CD8-positive, alpha-beta memory T cell (primary cell): ENCODE measurements around the gene HPS6. TPM values are rescaled to one million over a fixed set of nuclear protein-coding genes. Genes with fewer than 3 reads are reported as not detected.

Source experiments
- CTCF ChIA-PET: fragments of 350-600 bp; sonication (Branson Sonifier 250); formaldehyde crosslinking; loops from one replicate; lab custom pipeline; 2021; ENCODE audit warnings: antibody characterized with exemption; lab: Charles Lee
- POLR2A ChIA-PET: fragments of 350-600 bp; sonication (Branson Sonifier 250); formaldehyde crosslinking; loops from one replicate; lab custom pipeline; 2021; ENCODE audit warnings: antibody characterized with exemption; lab: Charles Lee
- DNase-seq, 5 donors: peaks; one replicate each; pipeline versions ENCODE4 v3.0.0 to v3.0.0-alpha.2; 2020 to 2022; ENCODE audit warnings: mixed read lengths in 1 of 5
- H3K27ac ChIP-seq: one replicate; pipeline ENCODE4 v1.7.0; 2013; ENCODE audit warnings: low read depth, mild to moderate bottlenecking, low read length, moderate library complexity
- H3K27me3 ChIP-seq: 2 replicates; pipeline ENCODE4 v1.7.0; 2013; ENCODE audit warnings: low read length, mild to moderate bottlenecking; ENCODE audit not compliant: insufficient read depth, poor library complexity, severe bottlenecking
- H3K36me3 ChIP-seq: 2 replicates; pipeline ENCODE4 v1.7.0; 2013; ENCODE audit warnings: mild to moderate bottlenecking, low read length, moderate library complexity; ENCODE audit not compliant: insufficient read depth
- H3K4me1 ChIP-seq: 2 replicates; pipeline ENCODE4 v1.7.0; 2013; ENCODE audit warnings: mild to moderate bottlenecking, low read length, moderate library complexity; ENCODE audit not compliant: insufficient read depth
- H3K4me3 ChIP-seq: 2 replicates; pipeline ENCODE4 v1.7.0; 2013; ENCODE audit warnings: mild to moderate bottlenecking, low read length
- H3K9me3 ChIP-seq: 2 replicates; pipeline ENCODE4 v1.7.0; 2013; ENCODE audit warnings: mild to moderate bottlenecking, low read length
- H3K27ac Mint-ChIP-seq, 8 donors: one replicate each; pipeline ENCODE4 v1.8.0; 2020 to 2021; ENCODE audit warnings: mixed read lengths in 8 of 8, mild to moderate bottlenecking in 6 of 8, inconsistent platforms in 3 of 8, moderate library complexity in 3 of 8
- H3K27me3 Mint-ChIP-seq, 2 donors: one replicate each; pipeline ENCODE4 v1.8.0; 2020 to 2021; ENCODE audit warnings: mixed read lengths in 2 of 2, mild to moderate bottlenecking in 1 of 2, moderate library complexity in 1 of 2
- H3K36me3 Mint-ChIP-seq, 3 donors: one replicate each; pipeline ENCODE4 v1.8.0; 2020 to 2021; ENCODE audit warnings: mixed read lengths in 3 of 3, inconsistent platforms in 1 of 3, mild to moderate bottlenecking in 1 of 3
- H3K4me1 Mint-ChIP-seq, 3 donors: one replicate each; pipeline ENCODE4 v1.8.0; 2020 to 2021; ENCODE audit warnings: mixed read lengths in 3 of 3, inconsistent platforms in 1 of 3, mild to moderate bottlenecking in 1 of 3
- H3K4me3 Mint-ChIP-seq, 7 donors: one replicate each; pipeline ENCODE4 v1.8.0; 2020 to 2021; ENCODE audit warnings: mixed read lengths in 7 of 7, mild to moderate bottlenecking in 6 of 7, moderate library complexity in 4 of 7, inconsistent platforms in 2 of 7
- H3K9me3 Mint-ChIP-seq, 5 donors: one replicate each; pipeline ENCODE4 v1.8.0; 2020 to 2022; ENCODE audit warnings: mixed read lengths in 5 of 5, mild to moderate bottlenecking in 3 of 5, moderate library complexity in 2 of 5, inconsistent platforms in 1 of 5
- polyA plus RNA-seq: library from polyadenylated mRNA; unstranded; fragments of 300-500 nt; fragmentation: Illumina TruSeq; gene quantifications from one replicate; pipeline ENCODE4 v1.2.3, GENCODE V29; 2021
- total RNA-seq, 2 experiments: library from RNA; stranded (reverse); gene quantifications; one replicate each; pipeline ENCODE4 v1.2.3, GENCODE V29; 2021

Gene HPS6
- total and polyA plus RNA-seq, 3 experiments from 2014 or later, result 25.3 to 30.4 (median 27.0) TPM

DNA sequence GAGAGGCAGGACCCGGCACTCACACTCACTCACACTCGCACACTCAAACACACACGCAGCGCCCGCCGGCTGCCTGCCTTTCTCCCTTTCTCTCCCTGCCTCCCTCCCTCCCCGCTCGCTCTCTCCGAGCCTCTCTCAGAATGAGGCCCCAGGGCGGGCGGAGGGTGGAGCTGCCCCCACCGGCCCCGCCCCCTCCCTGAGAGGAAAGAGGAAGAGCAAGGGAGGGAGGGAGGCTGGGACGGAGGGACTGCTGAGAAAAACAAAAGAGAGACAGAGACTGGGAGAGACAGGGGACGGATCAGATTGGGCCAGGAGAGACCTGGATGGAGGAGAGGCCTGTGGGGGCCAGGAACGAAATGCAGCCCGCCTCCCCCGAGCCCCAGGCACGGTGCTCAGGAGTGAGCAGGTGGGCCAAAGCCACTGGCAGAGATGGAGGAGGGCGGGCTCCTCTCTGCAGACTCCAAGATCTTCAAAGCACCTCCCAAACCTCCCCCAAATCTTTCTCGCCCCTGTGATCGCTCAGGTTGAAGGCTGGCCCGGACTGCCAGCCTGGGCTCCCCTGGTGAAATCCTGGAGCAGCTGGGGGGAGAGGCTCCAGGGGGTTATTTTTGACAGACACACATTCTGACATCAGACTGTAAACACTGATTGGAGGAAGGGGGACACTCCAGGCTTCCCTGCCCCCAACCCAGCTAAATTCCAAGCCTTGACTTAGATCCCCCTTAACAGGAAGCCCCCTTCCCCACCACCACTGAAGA is 49.9 kb downstream of the HPS6 start:
- no peaks in the 10 kb centered on the region for H3K9me3 ChIP-seq
- Mint-ChIP-seq H3K27me3 (no peaks in the 10 kb centered on the region), H3K9me3 (no peaks in the 10 kb centered on the region), H3K4me1 (peaks cover 66 to 79% (median 67%) of the 10 kb centered on the region in 3 donors), H3K4me3 (peak overlapping the region; percentile 86 to 97 (median 91)), H3K27ac (peak overlapping the region; percentile 84 to 98 (median 92)), H3K36me3 (peaks cover 2 to 28% (median 4%) of the 10 kb centered on the region in 3 donors)
- DNase-seq, result peak; percentile 67 to 85 (median 79)
- H3K27me3 ChIP-seq, result no peaks in the 10 kb centered on the region
- peaks cover 16% of the 10 kb centered on the region for H3K36me3 ChIP-seq
- H3K27ac ChIP-seq, result peak overlapping the region; percentile 48
- ChIA-PET CTCF (interaction anchor here (0.9 to 3.6 kb wide), 5 partner anchors 13 to 54 kb away, joined by 3 to 19 read pairs (median 6); partner anchors contain the start of genes NOLC1 and PPRC1), POLR2A (interaction anchor here (1.9 kb wide), 1 partner anchor 60 kb away, joined by 5 read pairs; the partner anchor contains the start of gene ARMH3)
- H3K4me3 ChIP-seq, result peak overlapping the region; percentile 73
- peaks cover 72% of the 10 kb centered on the region for H3K4me1 ChIP-seq

DNA sequence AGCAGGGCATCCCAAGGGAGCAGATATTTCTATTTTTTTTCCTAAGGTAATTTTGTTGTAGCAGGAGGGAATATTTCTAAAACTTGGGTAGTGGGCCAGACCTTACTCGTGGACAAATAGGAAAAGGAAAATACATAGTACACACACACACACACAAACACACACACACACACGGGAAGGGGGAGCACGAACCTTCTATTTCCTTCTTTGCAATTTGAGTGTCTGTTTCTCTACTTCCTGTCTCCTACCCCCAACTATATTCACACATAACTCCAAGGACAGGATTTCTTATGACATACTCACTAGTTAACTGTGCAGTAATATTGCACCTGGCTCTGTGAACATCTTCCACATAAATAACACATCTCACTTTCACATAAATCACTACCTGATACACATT is 50.6 kb downstream of the HPS6 start:
- Histone ChIP-seq H3K4me3 (peak overlapping the region; percentile 73), H3K4me1 (peaks cover 72% of the 10 kb centered on the region), H3K27ac (peak overlapping the region; percentile 48), H3K9me3 (no peaks in the 10 kb centered on the region), H3K27me3 (no peaks in the 10 kb centered on the region), H3K36me3 (peaks cover 8% of the 10 kb centered on the region)
- ChIA-PET CTCF (interaction anchor here (0.9 to 3.6 kb wide), 4 partner anchors 13 to 54 kb away, joined by 3 to 19 read pairs (median 9); partner anchors contain the start of gene PPRC1), POLR2A (interaction anchor here (0.5 to 1.9 kb wide), 2 partner anchors 39 to 60 kb away, joined by 3 to 5 read pairs; partner anchors contain the start of gene ARMH3)
- peaks cover 66 to 78% (median 67%) of the 10 kb centered on the region in 3 donors for H3K4me1 Mint-ChIP-seq
- peak overlapping the region; percentile 84 to 98 (median 92) for H3K27ac Mint-ChIP-seq
- H3K36me3 Mint-ChIP-seq, result peaks cover 0 to 23% (median 0%) of the 10 kb centered on the region in 3 donors
- H3K27me3 Mint-ChIP-seq, result no peaks in the 10 kb centered on the region
- H3K9me3 Mint-ChIP-seq, result no peaks in the 10 kb centered on the region
- peak in 2 of 5 donors; percentile 25 to 34 for DNase-seq
- H3K4me3 Mint-ChIP-seq, result peak overlapping the region; percentile 86 to 97 (median 91)

DNA sequence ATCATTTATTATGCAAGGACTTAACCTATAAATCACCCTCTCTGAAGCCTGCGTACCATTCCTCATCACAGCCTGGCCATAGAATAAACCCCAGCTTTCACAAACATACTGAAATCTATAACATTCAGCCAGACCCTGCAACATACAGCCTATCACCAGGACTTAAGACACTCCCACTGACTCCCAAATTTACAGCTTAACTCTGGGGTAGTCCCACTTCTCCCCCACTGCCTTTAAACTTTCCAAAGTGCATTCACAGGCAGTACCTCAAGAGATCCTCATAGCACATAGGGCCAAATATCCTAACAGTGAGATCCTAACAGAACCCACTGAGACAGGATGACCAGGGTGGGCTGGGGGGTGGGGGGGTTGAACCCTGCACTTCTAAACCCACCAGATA is 51.5 kb downstream of the HPS6 start:
- Mint-ChIP-seq H3K27me3 (no peaks in the 10 kb centered on the region), H3K36me3 (peaks cover 0 to 17% (median 0%) of the 10 kb centered on the region in 3 donors), H3K9me3 (no peaks in the 10 kb centered on the region), H3K4me3 (peak overlapping the region in 6 of 7 donors; percentile 4 to 94 (median 87)), H3K4me1 (peaks cover 68 to 81% (median 75%) of the 10 kb centered on the region in 3 donors), H3K27ac (peak overlapping the region; percentile 66 to 98 (median 92))
- Histone ChIP-seq H3K27me3 (no peaks in the 10 kb centered on the region), H3K4me1 (peaks cover 79% of the 10 kb centered on the region), H3K27ac (no peak overlapping the region), H3K4me3 (peak overlapping the region; percentile 8), H3K9me3 (no peaks in the 10 kb centered on the region), H3K36me3 (no peaks in the 10 kb centered on the region)
- no peak for DNase-seq
- ChIA-PET CTCF (no interaction called here), POLR2A (interaction anchor here (0.7 to 1.9 kb wide), 3 partner anchors 48 to 320 kb away, joined by 3 to 5 read pairs (median 3); partner anchors contain the start of gene ARMH3)

Other genes starting within 250 kb of the HPS6 start
- gene OGA, start 246.9 kb upstream of the HPS6 start, total RNA-seq, result 100 to 1,000 TPM in 1 of 2 experiments, 10 to 100 TPM in 1; 95.8 to 109 TPM
- gene OGA, start 246.9 kb upstream of the HPS6 start, polyA plus RNA-seq, result 45.7 TPM
- gene KCNIP2, start 221.5 kb upstream of the HPS6 start, total RNA-seq, result 1 to 10 TPM in 1 of 2 experiments, under 1 TPM in 1; 0.96 to 1.0 TPM
- gene KCNIP2, start 221.5 kb upstream of the HPS6 start, polyA plus RNA-seq, result not detected
- gene ARMH3, start 9.2 kb upstream of the HPS6 start, total RNA-seq, result 10 to 100 TPM; 23.1 to 25.7 TPM
- 25.1 TPM for gene ARMH3, start 9.2 kb upstream of the HPS6 start, polyA plus RNA-seq
- 10 to 100 TPM; 64.3 to 64.8 TPM for gene LDB1, start 55.0 kb downstream of the HPS6 start, total RNA-seq
- 36.0 TPM for gene LDB1, start 55.0 kb downstream of the HPS6 start, polyA plus RNA-seq
- gene PPRC1, start 67.7 kb downstream of the HPS6 start, total RNA-seq, result 100 to 1,000 TPM; 105 to 106 TPM
- 20.7 TPM for gene PPRC1, start 67.7 kb downstream of the HPS6 start, polyA plus RNA-seq
- gene NOLC1, start 87.0 kb downstream of the HPS6 start, total RNA-seq, result 100 to 1,000 TPM; 304 to 330 TPM
- gene NOLC1, start 87.0 kb downstream of the HPS6 start, polyA plus RNA-seq, result 76.6 TPM
- gene ELOVL3, start 160.9 kb downstream of the HPS6 start, total RNA-seq, result not detected
- not detected for gene ELOVL3, start 160.9 kb downstream of the HPS6 start, polyA plus RNA-seq
- not detected for gene PITX3, start 176.2 kb downstream of the HPS6 start, total RNA-seq
- not detected for gene PITX3, start 176.2 kb downstream of the HPS6 start, polyA plus RNA-seq
- gene GBF1, start 180.2 kb downstream of the HPS6 start, total RNA-seq, result 10 to 100 TPM; 38.7 to 39.2 TPM
- gene GBF1, start 180.2 kb downstream of the HPS6 start, polyA plus RNA-seq, result 21.6 TPM